COLO829 (cell line): ENCODE results near the gene CPS1.

Experiments
- DNase-seq: peaks from one replicate; pipeline ENCODE4 v3.0.0; 2012; ENCODE audit warnings: low spot score

Gene CPS1

DNA sequence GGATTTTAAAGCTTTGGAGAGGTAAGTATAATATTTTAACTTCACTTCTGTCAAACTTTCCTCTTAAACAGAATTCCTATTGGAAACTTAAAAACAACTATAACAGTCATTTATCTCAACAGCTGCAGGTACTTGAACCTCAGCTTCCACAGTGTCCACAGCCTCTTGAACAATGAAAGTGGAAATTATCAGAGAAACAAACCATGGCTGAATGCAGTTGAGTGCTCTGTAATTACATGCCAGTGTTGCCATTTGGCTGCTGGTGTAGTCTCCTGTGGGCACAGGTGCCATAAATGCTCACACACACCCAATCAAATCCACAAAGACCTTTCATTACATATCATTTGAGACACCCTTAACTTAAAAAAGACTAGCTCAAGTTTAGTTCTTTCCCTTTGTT, 125.1 kb downstream of the CPS1 start:
- no peak for DNase-seq

DNA sequence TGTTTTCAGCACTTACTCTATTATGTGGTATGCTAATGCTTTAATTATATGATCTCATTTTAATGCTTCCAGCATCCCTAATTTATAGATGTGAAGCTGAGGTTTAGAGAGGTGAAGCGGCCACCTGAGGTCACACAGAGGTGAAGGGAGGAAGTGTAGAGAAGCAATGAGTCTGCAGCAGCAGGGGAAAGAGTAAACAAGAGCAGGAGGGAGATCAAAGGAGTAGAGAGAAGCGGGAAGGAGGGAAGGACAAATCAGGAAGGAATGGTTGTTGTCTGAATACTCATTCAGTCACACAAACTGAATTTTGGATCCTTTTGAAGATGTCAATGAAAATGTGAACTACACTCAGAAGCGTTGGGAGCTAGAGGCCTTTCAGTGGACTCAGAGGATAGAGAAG, 130.0 kb downstream of the CPS1 start:
- no peak for DNase-seq

DNA sequence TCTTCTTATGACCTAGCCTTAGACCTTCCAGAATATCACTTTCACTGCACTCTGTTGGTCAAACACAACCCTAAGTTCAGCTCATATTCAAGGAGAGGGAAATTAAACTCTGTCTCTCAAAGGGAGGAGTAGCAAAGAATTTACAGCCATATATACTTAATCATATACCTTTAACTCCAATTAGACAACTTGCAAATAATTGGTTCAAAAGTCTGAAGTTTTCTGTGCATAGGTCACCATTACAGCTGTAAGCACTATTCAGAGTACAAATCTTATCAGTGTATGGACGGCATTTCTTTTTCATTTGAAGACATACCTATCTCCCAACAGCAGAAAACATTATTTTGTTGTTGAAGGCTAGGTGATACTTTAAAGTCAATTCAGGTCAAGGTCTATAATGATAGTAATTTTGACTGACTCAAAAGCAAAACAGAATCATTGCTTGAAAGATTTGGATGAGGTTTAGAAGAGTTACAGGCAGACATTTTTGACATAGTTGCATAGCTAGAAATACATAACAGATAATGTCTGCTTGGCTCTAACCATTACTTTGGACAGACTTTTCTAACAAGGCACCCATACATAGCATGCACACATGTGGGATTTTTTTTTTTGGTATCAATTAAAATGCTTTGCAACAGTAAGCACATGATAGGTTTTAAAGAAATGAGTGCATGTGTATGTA, 131.5 kb downstream of the CPS1 start:
- DNase-seq, result no peak

DNA sequence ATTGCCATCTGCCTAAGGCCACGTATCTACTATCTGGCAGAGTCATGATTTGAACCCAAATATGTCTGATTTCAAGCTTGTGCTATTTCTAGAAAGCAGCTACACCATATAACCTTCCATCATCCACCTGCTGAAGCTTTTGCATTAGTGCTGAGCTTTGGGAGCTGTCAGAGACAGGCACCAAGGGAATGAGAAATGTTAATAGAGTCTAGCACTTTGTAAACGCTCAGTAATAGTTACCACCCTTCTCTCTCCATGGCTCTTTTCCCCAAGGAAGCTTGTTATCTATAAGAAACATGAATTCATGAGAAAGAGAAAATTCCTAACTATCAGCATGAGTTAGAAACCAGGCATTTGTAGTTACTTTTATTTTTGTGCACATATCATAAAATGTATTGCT, 151.5 kb downstream of the CPS1 start:
- DNase-seq, result no peak

DNA sequence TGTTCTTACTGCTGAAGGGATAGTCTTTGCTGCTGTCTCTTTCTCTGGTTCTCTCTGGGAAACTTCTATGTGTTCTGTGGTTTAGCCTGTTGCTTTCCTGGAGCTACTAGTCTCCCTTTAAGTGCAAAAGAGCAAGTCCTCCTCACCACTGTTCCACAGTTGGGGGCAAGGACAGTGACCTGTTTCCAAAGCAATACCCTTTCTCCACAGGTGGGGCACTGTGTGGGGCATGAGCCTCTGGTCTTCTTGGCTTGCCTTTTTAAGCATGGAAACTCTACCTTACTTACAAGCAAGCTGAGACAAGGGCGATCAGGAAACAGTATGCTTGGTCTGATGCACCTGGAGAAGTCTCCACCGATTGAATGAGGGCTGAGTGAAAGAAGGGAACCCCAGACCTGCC, 156.7 kb downstream of the CPS1 start:
- DNase-seq, result no peak

DNA sequence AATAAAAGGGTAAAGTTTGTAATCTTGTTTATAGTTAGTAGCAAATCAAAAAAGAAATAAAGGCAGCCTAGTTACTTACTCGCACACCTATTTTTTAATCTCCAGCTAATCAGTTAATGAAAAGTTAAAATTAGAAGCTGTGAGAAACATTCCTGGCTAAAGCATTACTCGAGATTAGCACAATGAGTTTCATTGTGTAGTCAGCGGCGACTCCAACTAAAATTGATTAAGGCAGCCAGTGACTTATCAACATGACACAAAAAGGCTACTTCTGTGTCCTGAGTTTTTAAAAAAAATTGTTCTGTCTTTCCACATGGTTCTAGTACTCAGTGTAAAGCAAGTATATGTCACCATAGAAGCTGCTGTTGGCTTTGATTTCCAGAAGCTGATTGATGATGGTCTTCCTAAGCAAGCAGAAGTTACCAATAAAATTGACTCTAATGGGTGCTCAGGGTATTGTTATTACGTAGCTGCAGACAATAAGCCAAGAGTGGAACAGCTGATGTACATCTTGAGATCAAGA, 159.2 kb downstream of the CPS1 start:
- DNase-seq, result peak; percentile 4

DNA sequence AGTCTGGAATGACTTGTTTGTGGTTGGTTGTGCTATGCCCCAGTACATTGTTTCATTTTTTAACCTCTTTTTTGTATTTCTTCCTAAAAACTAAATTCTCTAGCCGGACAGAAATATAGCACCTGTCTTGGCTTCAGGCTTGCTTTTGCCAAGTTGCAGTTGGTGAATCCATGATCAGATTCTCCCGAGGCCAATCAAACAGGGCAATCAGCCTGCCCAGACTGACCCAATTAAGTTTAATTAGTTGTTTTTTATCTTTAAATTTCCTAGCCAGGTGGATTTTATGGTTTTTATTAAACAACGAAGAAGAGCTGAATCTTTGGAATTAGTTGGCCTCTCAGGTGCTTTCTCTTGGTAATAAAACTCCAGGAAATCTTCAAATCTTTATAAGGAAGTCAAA, 162.1 kb downstream of the CPS1 start:
- no peak for DNase-seq

DNA sequence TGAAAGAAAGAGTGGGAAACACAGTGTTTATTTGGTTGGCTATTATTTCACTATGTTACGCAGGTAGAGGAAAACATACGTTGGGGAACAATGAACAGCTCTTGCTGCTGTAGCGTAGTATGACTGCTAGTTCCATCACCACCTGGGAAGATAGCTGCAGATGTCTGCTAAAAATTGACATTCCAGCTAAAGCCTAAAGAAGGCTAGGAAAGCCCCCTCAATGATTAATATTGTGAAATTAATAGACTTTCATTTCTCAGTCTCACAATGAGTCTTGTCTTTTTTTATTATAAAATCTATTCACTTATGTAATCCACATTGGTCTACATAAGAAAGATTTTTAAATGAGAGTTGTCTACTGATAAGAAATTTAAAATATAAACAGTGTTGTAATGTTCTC, 165.7 kb downstream of the CPS1 start:
- no peak for DNase-seq

DNA sequence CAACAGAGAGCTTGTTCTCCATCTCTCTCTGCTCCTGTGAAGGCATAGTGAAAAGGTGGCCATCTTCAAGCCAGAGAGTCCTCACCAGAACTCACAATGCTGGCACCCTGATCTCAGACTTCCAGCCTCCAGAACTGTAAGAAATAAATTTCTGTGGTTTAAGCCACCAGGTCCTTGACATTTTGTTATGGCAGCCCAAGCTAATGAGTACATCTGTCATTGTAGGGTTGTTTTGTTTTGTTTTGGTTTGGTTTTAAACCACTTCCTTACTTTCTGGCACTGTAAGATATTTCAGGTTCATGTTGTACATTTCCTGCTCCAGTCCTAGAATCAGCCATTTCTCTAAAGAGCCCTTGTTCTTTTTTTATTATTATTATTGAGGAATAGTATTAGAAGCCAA, 171.2 kb downstream of the CPS1 start:
- no peak for DNase-seq
